OCI-LY1 (cell line): ENCODE measurements around the gene MRPS12.

Experiments
- H2AFZ ChIP-seq: fragments of 200-600 bp; sonication (generic), shearing (Covaris generic); 2 replicates; pipeline ENCODE4 v1.6.0; 2014; ENCODE audit warnings: antibody characterized with exemption, mild to moderate bottlenecking, low read length
- H3F3A ChIP-seq: fragments of 200-600 bp; sonication (generic), shearing (Covaris generic); 2 replicates; pipeline ENCODE4 v1.6.0; 2014; ENCODE audit warnings: mild to moderate bottlenecking, antibody characterized with exemption, low read length, moderate library complexity; ENCODE audit not compliant: insufficient read depth
- H3K27ac ChIP-seq: fragments of 200-600 bp; sonication (generic); 2 replicates; pipeline ENCODE4 v1.5.1; 2014; ENCODE audit warnings: low read length, mixed run types, mild to moderate bottlenecking, low read depth; ENCODE audit not compliant: poor library complexity, severe bottlenecking
- H3K27me3 ChIP-seq: fragments of 200-600 bp; sonication (generic); 2 replicates; pipeline ENCODE4 v1.6.0; 2014; ENCODE audit warnings: antibody characterized with exemption, mild to moderate bottlenecking, low read length, moderate library complexity; ENCODE audit not compliant: insufficient read depth
- H3K36me3 ChIP-seq: fragments of 200-600 bp; sonication (generic); 2 replicates; pipeline ENCODE4 v1.6.1; 2014; ENCODE audit warnings: mild to moderate bottlenecking, antibody characterized with exemption, low read length, moderate library complexity, mixed read lengths; ENCODE audit not compliant: insufficient read depth
- H3K4me1 ChIP-seq: fragments of 200-600 bp; sonication (generic); 2 replicates; pipeline ENCODE4 v1.5.1; 2014; ENCODE audit warnings: mild to moderate bottlenecking, low read length, moderate library complexity; ENCODE audit not compliant: insufficient read depth, severe bottlenecking
- H3K4me2 ChIP-seq: fragments of 200-600 bp; sonication (generic), shearing (Covaris generic); 2 replicates; pipeline ENCODE4 v1.6.1; 2014; ENCODE audit warnings: low read length
- H3K4me3 ChIP-seq: fragments of 200-600 bp; sonication (generic); 2 replicates; pipeline ENCODE4 v1.5.1; 2014; ENCODE audit warnings: low read length, low read depth, mild to moderate bottlenecking, mixed read lengths; ENCODE audit not compliant: poor library complexity, severe bottlenecking
- H3K79me2 ChIP-seq: fragments of 200-600 bp; shearing (Covaris generic); 2 replicates; pipeline ENCODE4 v1.6.1; 2016; ENCODE audit warnings: mixed run types, low read length, mixed read lengths; ENCODE audit not compliant: insufficient read depth
- H3K9ac ChIP-seq: fragments of 200-600 bp; sonication (generic), shearing (Covaris generic); 2 replicates; pipeline ENCODE4 v1.6.1; 2014; ENCODE audit warnings: mild to moderate bottlenecking, low read length, mixed read lengths
- H3K9me2 ChIP-seq: fragments of 200-600 bp; sonication (generic), shearing (Covaris generic); 2 replicates; pipeline ENCODE4 v1.6.1; 2014; ENCODE audit warnings: low read depth, mild to moderate bottlenecking, low read length, mixed read lengths
- H3K9me3 ChIP-seq: fragments of 200-600 bp; shearing (Covaris generic); 2 replicates; pipeline ENCODE4 v1.6.1; 2014; ENCODE audit warnings: low read length, mixed read lengths
- H4K20me1 ChIP-seq: fragments of 200-600 bp; sonication (generic), shearing (Covaris generic); 2 replicates; pipeline ENCODE4 v1.6.0; 2016; ENCODE audit warnings: mild to moderate bottlenecking, low read length; ENCODE audit not compliant: insufficient read depth
- EZH2 ChIP-seq: fragments of 200-600 bp; sonication (generic), shearing (Covaris generic); IDR thresholded peaks from 2 replicates; pipeline ENCODE4 v1.8.0; 2017; ENCODE audit warnings: borderline replicate concordance, mixed run types, mild to moderate bottlenecking, antibody characterized with exemption, low read length, moderate library complexity, mixed read lengths
- TF ChIP-seq, protein P1 (sequence below): fragments of 200-600 bp; sonication (generic), shearing (Covaris generic); IDR thresholded peaks from 2 replicates; pipeline ENCODE4 v1.5.1; 2017; ENCODE audit warnings: mild to moderate bottlenecking, antibody characterized with exemption, low read length, moderate library complexity, mixed read lengths

The MRPS12 gene

DNA sequence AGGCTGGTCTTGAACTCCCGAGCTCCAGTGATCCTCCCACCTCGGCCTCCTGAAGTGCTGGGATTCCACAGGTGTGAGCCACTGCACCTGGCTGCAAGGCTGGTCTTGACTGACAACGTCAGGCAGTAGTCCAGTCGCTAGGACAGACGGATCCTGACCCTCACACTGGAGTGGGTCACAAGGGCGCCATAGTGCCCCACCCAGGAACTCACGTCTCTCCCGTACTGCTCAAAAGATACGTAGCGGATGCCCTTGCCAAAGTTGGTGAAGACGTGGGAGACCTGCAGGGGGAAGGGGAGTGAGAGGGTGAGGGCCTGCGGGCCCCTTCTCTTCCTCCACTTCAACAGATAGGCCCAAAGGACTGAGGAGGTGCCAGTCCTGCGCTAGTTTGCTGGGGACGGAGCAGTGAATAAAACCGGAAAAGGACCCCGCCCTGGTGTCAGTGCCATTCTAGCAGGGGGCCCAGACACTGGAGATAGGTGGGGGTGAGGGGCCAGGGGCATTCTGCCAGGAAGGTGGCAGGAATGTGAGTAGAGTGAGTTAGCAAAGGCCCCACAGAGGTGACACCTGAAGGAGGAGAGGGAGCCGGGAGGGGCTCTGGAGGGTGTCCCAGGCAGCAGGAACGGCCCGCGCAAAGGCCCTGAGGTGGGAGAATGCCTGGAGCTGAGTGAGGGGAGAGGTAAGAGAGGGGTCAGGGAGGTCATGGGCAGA, 11.9 kb downstream of the MRPS12 start:
- Histone ChIP-seq H3K4me1 (no peaks in the 10 kb centered on the region), H3K9me2 (no peaks in the 10 kb centered on the region), H4K20me1 (no peaks in the 10 kb centered on the region), H3K4me3 (no peak overlapping the region), H3K36me3 (no peaks in the 10 kb centered on the region), H2AFZ (no peak overlapping the region), H3K27me3 (no peaks in the 10 kb centered on the region; the same call in 1 of the 2 replicates), H3F3A (no peaks in the 10 kb centered on the region), H3K79me2 (no peaks in the 10 kb centered on the region), H3K9me3 (no peaks in the 10 kb centered on the region), H3K27ac (no peak overlapping the region), H3K4me2 (no peak overlapping the region), H3K9ac (no peak overlapping the region)
- TF ChIP-seq, protein P1, sequence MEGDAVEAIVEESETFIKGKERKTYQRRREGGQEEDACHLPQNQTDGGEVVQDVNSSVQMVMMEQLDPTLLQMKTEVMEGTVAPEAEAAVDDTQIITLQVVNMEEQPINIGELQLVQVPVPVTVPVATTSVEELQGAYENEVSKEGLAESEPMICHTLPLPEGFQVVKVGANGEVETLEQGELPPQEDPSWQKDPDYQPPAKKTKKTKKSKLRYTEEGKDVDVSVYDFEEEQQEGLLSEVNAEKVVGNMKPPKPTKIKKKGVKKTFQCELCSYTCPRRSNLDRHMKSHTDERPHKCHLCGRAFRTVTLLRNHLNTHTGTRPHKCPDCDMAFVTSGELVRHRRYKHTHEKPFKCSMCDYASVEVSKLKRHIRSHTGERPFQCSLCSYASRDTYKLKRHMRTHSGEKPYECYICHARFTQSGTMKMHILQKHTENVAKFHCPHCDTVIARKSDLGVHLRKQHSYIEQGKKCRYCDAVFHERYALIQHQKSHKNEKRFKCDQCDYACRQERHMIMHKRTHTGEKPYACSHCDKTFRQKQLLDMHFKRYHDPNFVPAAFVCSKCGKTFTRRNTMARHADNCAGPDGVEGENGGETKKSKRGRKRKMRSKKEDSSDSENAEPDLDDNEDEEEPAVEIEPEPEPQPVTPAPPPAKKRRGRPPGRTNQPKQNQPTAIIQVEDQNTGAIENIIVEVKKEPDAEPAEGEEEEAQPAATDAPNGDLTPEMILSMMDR, result no peak
- no peak for TF ChIP-seq EZH2

DNA sequence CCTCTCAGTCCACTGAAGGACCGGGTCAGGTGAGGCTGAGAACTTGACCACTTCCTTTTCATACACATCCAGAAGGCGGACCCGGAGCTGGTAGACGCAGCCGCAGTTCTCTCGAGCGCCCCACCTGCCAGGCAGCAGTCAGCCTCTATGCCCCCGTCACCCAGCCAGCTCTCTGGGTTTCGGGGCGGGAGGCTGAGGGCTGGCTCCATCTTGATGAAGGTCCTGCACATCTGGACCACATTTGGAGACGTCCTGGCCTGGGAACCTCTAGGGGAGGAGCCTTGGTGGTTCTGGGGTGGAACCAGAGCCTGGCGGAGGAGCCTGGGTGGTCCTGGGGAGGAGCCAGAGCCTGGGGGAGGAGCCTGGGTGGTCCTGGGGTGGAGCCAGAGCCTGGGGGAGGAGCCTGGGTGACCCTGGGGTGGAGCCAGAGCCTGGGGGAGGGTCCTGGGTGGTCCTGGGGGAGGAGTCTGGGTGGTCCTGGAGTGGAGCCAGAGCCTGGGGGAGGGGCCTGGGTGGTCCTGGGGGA, 14.3 kb downstream of the MRPS12 start:
- no peaks in the 10 kb centered on the region for H3K79me2 ChIP-seq
- no peaks in the 10 kb centered on the region for H3K9me3 ChIP-seq
- no peaks in the 10 kb centered on the region for H3K36me3 ChIP-seq
- no peak overlapping the region for H3K4me3 ChIP-seq
- no peaks in the 10 kb centered on the region for H3K4me1 ChIP-seq
- H3K9ac ChIP-seq, result no peak overlapping the region
- no peaks in the 10 kb centered on the region for H3K9me2 ChIP-seq
- H3K4me2 ChIP-seq, result no peak overlapping the region
- no peak overlapping the region for H3K27ac ChIP-seq
- TF ChIP-seq EZH2, result no peak
- TF ChIP-seq, protein P1, result no peak
- no peaks in the 10 kb centered on the region for H4K20me1 ChIP-seq
- no peak overlapping the region for H2AFZ ChIP-seq
- H3K27me3 ChIP-seq, result no peaks in the 10 kb centered on the region; the same call in 1 of the 2 replicates
- H3F3A ChIP-seq, result no peaks in the 10 kb centered on the region

DNA sequence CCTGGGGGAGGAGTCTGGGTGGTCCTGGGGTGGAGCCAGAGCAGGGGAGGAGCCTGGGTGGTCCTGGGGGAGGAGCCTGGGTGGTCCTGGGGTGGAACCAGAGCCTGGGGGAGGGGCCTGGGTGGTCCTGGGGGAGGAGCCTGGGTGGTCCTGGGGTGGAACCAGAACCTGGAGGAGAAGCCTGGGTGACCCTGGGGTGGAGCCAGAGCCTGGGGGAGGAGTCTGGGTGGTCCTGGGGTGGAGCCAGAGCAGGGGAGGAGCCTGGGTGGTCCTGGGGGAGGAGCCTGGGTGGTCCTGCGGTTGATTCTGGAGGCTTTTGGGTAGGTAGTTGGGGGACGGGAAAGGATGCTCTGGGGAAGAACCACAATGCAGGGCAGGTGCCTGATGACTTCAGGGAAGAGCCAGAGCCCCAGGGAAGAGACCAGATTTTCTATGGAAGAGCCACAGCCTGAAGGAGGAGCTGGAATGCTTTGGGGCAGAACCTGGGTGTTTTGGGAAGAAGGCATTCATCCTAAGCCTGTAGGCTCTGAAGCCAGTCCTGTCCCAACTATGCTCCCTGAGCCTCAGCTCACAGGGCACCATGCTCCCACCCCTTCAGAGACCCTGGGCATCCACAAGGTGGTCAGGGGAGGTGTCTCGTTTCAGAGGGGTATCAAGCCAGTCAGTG, 15.0 kb downstream of the MRPS12 start:
- Histone ChIP-seq H3K9ac (no peak overlapping the region), H3K27ac (no peak overlapping the region), H3K4me2 (no peak overlapping the region), H3K27me3 (no peaks in the 10 kb centered on the region; the same call in 1 of the 2 replicates), H3F3A (no peaks in the 10 kb centered on the region), H3K9me3 (no peaks in the 10 kb centered on the region), H3K9me2 (no peaks in the 10 kb centered on the region), H3K4me1 (no peaks in the 10 kb centered on the region), H3K79me2 (no peaks in the 10 kb centered on the region), H3K4me3 (no peak overlapping the region), H3K36me3 (no peaks in the 10 kb centered on the region), H4K20me1 (no peaks in the 10 kb centered on the region), H2AFZ (no peak overlapping the region)
- no peak for TF ChIP-seq EZH2
- TF ChIP-seq, protein P1, result no peak
